ENCODE results near the gene LDOC1.

LDOC1 gene

DNA sequence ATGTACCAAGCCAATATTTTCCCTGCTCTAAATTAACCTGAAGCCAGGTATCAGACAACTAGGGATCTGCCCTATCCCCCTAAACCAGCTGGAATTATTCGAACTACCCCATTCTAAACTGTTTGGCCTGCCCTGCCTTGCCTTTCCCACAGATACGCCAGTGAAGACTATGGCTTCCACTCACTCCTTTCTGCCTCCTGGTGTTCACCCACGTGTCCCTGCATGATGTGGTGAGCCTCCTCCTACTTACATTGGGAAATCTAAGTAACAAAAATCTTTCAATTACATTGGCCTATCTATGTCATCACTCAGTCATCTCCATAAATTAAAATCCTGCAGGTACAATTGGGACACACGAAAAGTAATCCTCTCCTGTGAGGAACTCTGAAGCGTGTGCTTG lies 6.1 kb upstream of the LDOC1 start:
- H3K36me3 ChIP-seq (ENCODE audit: insufficient read depth, low read length), result no peaks in the 10 kb centered on the region
- no peaks in the 10 kb centered on the region for H3K4me1 ChIP-seq (ENCODE audit: insufficient read depth, low read length, severe bottlenecking)
- no peaks in the 10 kb centered on the region for H3K9me2 ChIP-seq (ENCODE audit: low read depth, low read length)
- H3K27me3 ChIP-seq (ENCODE audit: insufficient read depth, low read length), result no peaks in the 10 kb centered on the region
- no peaks in the 10 kb centered on the region for H3K79me2 ChIP-seq (ENCODE audit: insufficient read depth, low read length)
- H3K27ac ChIP-seq (ENCODE audit: low read depth, low read length, poor library complexity, severe bottlenecking), result no peak overlapping the region
- no peak overlapping the region for H3K4me2 ChIP-seq (ENCODE audit: low read length)
- no peak overlapping the region for H2AFZ ChIP-seq (ENCODE audit: low read length)
- no peak for TF ChIP-seq EZH2 (IDR thresholded peaks at IDR 0.05; ENCODE audit: borderline replicate concordance, low read length)
- TF ChIP-seq, protein P1, sequence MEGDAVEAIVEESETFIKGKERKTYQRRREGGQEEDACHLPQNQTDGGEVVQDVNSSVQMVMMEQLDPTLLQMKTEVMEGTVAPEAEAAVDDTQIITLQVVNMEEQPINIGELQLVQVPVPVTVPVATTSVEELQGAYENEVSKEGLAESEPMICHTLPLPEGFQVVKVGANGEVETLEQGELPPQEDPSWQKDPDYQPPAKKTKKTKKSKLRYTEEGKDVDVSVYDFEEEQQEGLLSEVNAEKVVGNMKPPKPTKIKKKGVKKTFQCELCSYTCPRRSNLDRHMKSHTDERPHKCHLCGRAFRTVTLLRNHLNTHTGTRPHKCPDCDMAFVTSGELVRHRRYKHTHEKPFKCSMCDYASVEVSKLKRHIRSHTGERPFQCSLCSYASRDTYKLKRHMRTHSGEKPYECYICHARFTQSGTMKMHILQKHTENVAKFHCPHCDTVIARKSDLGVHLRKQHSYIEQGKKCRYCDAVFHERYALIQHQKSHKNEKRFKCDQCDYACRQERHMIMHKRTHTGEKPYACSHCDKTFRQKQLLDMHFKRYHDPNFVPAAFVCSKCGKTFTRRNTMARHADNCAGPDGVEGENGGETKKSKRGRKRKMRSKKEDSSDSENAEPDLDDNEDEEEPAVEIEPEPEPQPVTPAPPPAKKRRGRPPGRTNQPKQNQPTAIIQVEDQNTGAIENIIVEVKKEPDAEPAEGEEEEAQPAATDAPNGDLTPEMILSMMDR (IDR thresholded peaks at IDR 0.05; ENCODE audit: low read length), result no peak
- no peak overlapping the region for H3K9ac ChIP-seq (ENCODE audit: low read length)
- no peaks in the 10 kb centered on the region for H3F3A ChIP-seq (ENCODE audit: insufficient read depth, low read length)
- H3K9me3 ChIP-seq (ENCODE audit: low read length), result no peaks in the 10 kb centered on the region
- H3K4me3 ChIP-seq (ENCODE audit: low read depth, low read length, poor library complexity, severe bottlenecking), result no peak overlapping the region
- no peaks in the 10 kb centered on the region for H4K20me1 ChIP-seq (ENCODE audit: insufficient read depth, low read length)

DNA sequence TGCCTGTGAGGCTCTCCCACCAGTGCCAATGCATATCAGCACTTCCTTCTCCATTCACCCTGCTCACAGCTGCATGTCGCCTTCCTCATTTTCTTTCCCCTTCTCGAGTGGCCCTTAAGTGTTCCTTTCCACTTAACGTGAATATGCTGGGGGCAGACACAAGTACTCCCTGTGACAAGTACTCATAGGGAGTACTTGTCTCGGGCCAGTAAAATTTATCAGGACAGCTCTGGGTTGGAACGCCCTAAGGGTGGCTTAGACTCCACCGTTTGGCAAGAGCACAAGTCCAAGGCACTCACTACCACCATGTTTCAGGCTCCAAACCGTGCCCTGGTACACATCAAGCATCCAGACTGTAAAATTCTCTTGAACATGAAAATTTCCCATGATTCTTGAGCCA lies 3.9 kb upstream of the LDOC1 start:
- Histone ChIP-seq H3K79me2 (ENCODE audit: insufficient read depth, low read length) (no peaks in the 10 kb centered on the region), H3K27ac (ENCODE audit: low read depth, low read length, poor library complexity, severe bottlenecking) (no peak overlapping the region), H3K27me3 (ENCODE audit: insufficient read depth, low read length) (no peaks in the 10 kb centered on the region), H2AFZ (ENCODE audit: low read length) (no peak overlapping the region), H4K20me1 (ENCODE audit: insufficient read depth, low read length) (no peaks in the 10 kb centered on the region), H3K36me3 (ENCODE audit: insufficient read depth, low read length) (no peaks in the 10 kb centered on the region), H3K4me1 (ENCODE audit: insufficient read depth, low read length, severe bottlenecking) (no peaks in the 10 kb centered on the region), H3F3A (ENCODE audit: insufficient read depth, low read length) (no peaks in the 10 kb centered on the region), H3K4me2 (ENCODE audit: low read length) (no peak overlapping the region), H3K9me2 (ENCODE audit: low read depth, low read length) (no peaks in the 10 kb centered on the region), H3K4me3 (ENCODE audit: low read depth, low read length, poor library complexity, severe bottlenecking) (no peak overlapping the region), H3K9ac (ENCODE audit: low read length) (no peak overlapping the region), H3K9me3 (ENCODE audit: low read length) (no peaks in the 10 kb centered on the region)
- TF ChIP-seq, protein P1 (IDR thresholded peaks at IDR 0.05; ENCODE audit: low read length), result no peak
- no peak for TF ChIP-seq EZH2 (IDR thresholded peaks at IDR 0.05; ENCODE audit: borderline replicate concordance, low read length)

DNA sequence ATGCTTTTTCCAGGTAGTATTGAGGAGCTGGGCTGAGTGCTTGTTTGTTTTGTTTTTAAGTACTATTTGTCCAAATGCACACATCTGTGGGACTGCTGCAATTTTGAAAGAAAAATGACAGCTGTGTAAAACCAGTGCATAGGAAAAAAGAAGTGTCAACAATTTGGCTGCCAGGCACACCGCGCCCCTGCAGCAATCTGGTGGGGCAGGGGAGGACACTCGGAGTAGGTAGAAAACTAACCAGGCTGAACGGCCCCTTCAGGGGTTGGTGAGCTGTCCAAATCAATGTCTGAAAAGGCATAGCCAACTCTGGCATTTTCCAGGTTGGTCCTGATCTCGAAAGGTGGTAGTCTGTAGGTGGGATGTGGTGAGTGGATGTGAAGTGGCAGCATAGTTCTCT lies 1.1 kb downstream of the LDOC1 start:
- Histone ChIP-seq H2AFZ (ENCODE audit: low read length) (no peak overlapping the region), H3K4me3 (ENCODE audit: low read depth, low read length, poor library complexity, severe bottlenecking) (no peak overlapping the region), H3K9ac (ENCODE audit: low read length) (no peak overlapping the region), H3K9me2 (ENCODE audit: low read depth, low read length) (no peaks in the 10 kb centered on the region), H3K27ac (ENCODE audit: low read depth, low read length, poor library complexity, severe bottlenecking) (no peak overlapping the region), H3K36me3 (ENCODE audit: insufficient read depth, low read length) (no peaks in the 10 kb centered on the region), H3K4me1 (ENCODE audit: insufficient read depth, low read length, severe bottlenecking) (no peaks in the 10 kb centered on the region), H3K4me2 (ENCODE audit: low read length) (no peak overlapping the region), H3K27me3 (ENCODE audit: insufficient read depth, low read length) (no peaks in the 10 kb centered on the region), H3F3A (ENCODE audit: insufficient read depth, low read length) (no peaks in the 10 kb centered on the region), H3K79me2 (ENCODE audit: insufficient read depth, low read length) (no peaks in the 10 kb centered on the region), H4K20me1 (ENCODE audit: insufficient read depth, low read length) (no peaks in the 10 kb centered on the region), H3K9me3 (ENCODE audit: low read length) (no peaks in the 10 kb centered on the region)
- TF ChIP-seq, protein P1 (IDR thresholded peaks at IDR 0.05; ENCODE audit: low read length), result no peak
- TF ChIP-seq EZH2 (IDR thresholded peaks at IDR 0.05; ENCODE audit: borderline replicate concordance, low read length), result no peak

Measured in OCI-LY1 (cell line).